AG10803 (cell line): ENCODE results near the gene ZDHHC7.

Experiments used
- DNase-seq: peaks from one replicate; pipeline ENCODE4 v3.0.0; 2010; ENCODE audit warnings: low read depth
- H3K4me3 ChIP-seq: 2 replicates; pipeline ENCODE4 v1.5.1; 2011; ENCODE audit warnings: mild to moderate bottlenecking, low read length, control low read depth
- TF ChIP-seq, protein P1 (sequence below): conservative IDR thresholded peaks from 2 replicates; pipeline ENCODE4 v1.5.1; 2011; ENCODE audit warnings: mild to moderate bottlenecking, low read length, control low read depth, inconsistent platforms

ZDHHC7 gene

DNA sequence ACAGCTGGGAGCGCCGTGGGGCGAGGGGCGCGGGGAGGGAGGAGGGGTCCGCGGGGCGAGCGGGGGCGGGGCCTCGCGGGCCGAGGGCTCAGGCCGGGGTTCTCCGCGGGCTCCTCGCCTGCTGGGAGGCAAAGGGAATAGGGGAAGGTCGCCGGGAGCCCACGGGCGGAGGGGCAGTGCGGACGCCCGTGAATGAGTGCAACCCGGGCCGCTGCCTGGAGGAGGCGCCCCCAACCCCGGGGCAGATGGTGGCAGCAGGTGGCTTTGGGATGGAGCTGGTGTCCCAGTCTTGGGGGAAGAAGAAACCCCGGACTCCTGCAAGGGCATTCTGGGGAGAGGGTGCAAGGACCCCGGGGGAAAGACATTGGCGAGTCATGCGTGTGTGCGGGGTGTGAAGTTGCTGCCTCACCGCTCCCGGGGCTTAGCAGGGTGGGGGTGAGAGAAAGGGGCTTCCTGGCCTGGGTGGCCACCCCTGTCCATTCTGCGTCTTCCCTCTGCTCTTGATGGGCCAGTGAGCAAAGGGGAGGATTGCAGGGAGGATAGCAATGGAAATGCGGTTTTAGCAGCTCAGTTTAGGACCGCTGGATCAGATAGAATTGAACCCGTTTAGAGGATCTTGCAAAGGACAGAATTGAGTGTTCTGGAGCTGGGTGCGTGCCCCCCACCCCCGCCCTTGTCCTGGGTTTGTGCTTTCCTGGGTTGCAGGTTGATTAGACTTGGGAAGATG, 16.8 kb upstream of the ZDHHC7 start:
- DNase-seq: no peak
- TF ChIP-seq, protein P1, sequence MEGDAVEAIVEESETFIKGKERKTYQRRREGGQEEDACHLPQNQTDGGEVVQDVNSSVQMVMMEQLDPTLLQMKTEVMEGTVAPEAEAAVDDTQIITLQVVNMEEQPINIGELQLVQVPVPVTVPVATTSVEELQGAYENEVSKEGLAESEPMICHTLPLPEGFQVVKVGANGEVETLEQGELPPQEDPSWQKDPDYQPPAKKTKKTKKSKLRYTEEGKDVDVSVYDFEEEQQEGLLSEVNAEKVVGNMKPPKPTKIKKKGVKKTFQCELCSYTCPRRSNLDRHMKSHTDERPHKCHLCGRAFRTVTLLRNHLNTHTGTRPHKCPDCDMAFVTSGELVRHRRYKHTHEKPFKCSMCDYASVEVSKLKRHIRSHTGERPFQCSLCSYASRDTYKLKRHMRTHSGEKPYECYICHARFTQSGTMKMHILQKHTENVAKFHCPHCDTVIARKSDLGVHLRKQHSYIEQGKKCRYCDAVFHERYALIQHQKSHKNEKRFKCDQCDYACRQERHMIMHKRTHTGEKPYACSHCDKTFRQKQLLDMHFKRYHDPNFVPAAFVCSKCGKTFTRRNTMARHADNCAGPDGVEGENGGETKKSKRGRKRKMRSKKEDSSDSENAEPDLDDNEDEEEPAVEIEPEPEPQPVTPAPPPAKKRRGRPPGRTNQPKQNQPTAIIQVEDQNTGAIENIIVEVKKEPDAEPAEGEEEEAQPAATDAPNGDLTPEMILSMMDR: peak; percentile 12; the same call in 1 of the 2 replicates
- H3K4me3 ChIP-seq: peak overlapping the region; percentile 71

DNA sequence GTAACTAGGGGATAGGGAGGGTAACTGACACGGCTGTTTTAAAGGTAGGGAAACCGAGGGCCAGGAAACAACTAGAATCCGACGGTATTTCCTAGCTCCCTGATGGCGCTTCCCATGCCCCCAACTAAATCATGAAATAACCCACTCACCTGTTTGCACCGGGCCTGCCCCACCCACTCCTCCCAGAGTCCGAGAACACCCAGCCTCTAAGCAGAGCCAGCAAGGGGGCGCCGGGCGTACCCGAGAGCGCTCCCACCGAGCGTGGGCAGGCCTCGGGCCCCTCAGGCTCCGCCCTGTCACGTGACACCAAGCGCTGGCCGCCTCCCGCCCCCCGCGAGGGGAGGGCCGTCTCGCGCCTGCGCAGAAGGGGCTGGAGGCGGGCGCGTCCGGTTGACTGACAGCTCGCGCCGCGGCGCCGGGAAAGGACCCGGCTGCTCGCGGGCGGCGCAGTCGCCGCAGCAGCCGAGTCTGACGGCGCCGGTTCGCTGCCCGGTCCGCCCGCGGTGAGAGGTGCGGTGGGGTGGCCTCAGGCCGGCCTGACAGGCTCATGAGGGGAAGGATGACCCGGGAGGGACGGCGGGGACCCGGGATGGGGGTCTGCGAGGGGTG, 16.1 kb upstream of the ZDHHC7 start, which contains the start of gene KIAA0513:
Gene KIAA0513 (plus strand): TSS at position 447 of the 609 bp plus-strand sequence. CDS start 39,277 bp downstream, outside the sequence.
- peak within 1 kb of the TSS; percentile 71 for H3K4me3 ChIP-seq
- peak; percentile 87 for DNase-seq
- TF ChIP-seq, protein P1: peak; percentile 19; the same call in 1 of the 2 replicates

DNA sequence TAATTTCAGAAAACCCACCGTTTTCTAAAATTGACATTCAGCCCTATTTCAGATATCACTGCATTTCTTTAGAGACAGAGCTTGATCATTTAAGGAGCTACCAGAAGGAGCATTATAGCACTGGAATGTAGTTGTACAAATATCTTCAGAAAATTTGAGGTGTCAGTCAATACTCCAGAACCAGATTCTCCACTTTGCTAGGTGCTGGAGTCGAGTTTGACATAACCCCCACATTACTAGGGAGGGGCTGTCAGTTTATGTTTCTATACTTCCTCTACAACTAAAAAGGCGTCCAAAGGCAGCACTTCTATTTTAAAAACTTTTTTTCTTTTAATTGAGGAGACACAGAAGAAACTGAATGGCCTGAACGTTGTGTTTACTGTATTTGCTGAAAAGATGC, 15.4 kb upstream of the ZDHHC7 start:
- no peak for DNase-seq
- TF ChIP-seq, protein P1: no peak
- peak overlapping the region; percentile 71 for H3K4me3 ChIP-seq

DNA sequence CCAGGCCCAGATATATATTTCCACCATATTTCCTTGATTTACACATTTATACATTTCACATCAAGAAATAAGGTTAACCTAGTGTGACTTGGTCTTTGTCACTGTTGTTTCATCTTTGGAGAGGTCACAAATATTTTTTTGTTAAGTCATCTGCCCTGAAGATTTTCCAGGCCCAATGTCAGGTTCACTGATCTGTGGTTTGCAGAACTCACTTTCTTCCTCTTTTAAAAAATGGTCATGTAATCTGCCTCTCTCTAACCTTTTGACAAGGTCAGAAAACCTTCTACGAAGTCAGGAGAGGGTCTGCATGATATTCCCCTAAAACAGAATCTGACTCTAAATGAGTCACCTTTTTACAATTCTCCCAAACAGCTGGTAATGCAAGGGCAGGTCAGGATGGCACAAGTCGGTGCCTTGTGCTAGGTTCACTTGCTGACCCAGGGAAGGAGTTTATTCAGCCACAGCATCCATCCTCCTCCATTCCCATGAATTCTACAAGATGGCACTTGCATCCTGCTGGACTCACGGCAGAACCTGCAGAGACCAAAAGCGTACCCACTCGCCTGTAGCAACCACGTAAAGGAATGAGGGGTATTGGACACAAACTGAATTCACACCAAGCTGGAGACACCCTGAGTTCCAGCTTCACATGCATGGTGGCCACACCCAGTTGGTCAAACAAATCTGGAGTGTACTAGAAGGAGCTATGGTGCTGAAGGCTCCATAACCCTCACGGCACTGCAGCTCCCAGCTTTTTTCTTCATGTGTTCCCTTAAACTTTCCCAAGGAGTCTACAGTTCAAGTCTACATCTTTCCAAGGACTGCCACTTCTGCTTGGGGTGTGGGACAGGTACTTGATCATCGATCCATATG, 14.7 kb upstream of the ZDHHC7 start:
- no peak overlapping the region for H3K4me3 ChIP-seq
- TF ChIP-seq, protein P1: no peak
- no peak for DNase-seq

DNA sequence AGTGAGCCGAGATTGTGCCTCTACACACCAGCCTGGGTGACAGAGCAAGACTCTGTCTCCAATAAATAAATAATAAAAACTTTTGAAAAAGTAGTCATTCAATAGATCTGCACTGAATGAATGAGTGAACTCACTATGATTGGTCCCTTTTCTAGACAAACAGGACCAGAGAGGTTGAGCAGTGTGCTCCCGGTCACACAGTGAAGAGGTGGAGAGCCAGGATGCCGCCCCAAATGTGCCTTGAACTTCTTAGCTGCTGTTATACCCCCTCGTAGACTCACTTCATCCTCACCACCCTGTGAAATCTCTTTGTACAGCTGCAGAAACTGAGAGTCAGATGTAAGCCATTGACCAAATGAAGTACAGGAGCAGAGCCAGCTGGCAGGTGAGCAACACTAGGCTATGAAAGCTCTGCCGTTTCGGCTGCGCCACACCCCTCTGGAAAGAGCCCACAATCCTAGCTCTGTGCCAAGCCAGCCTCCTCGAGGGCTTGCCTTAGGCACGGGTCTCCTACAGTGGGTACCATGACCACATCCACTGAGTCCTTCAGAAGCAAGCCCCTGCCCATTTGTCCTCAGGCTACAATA, 8.4 kb upstream of the ZDHHC7 start:
- DNase-seq: no peak
- H3K4me3 ChIP-seq: no peak overlapping the region
- TF ChIP-seq, protein P1: no peak

DNA sequence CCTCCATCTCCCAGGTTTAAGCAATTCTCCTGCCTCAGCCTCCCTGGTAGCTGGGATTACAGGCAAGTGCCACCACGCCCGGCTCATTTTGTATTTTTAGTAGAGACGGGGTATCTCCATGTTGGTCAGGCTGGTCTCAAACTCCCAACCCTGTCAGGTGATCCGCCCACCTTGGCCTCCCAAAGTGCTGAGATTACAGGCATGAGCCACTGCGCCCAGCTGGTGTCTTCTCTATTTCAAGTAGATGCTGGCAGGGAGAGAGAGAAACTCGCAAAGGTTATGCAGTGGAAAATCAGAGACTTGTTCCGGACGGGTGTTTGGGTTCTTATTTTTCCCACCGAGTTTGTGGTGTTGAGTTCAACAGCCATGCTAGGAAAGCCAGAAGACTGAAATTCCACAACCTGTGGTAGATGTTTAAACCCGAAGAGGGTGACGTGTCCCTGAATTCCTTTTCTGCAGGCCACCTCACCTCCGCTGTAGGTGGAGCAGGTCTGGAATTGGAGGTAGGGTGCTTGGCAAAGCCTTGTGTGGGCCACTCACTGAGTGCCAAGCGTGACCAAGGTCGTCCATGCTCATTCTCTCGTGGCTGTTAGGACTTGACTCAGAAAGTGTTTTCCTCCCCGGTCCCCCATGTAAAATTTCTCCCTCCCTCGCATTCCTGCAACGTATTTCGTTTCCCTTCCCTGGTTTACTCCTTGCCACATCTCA, 7.3 kb upstream of the ZDHHC7 start:
- TF ChIP-seq, protein P1: no peak
- DNase-seq: no peak
- H3K4me3 ChIP-seq: no peak overlapping the region
